GM18858 (cell line): ENCODE data around the gene FRMPD1.

Experiments used
- ATAC-seq: cut with Tn5 transposase; IDR thresholded peaks from one replicate; pipeline ENCODE4 v1.9.1; 2021; ENCODE audit not compliant: unreplicated experiment

Gene FRMPD1

GRCh38 chr9:37632479-37632878 is 18.3 kb upstream of the FRMPD1 start:
- no peak for ATAC-seq

- no peak for ATAC-seq
Observed at GRCh38 chr9:37635808-37636207, 14.9 kb upstream of the FRMPD1 start.

GRCh38 chr9:37636511-37637448 is 14.0 kb upstream of the FRMPD1 start:
- no peak for ATAC-seq

- ATAC-seq = no peak
Observed at GRCh38 chr9:37639109-37639762, 11.5 kb upstream of the FRMPD1 start.

GRCh38 chr9:37639841-37640240 is 10.9 kb upstream of the FRMPD1 start:
- ATAC-seq = no peak

- ATAC-seq = no peak
Observed at GRCh38 chr9:37640246-37640645, 10.5 kb upstream of the FRMPD1 start.

GRCh38 chr9:37641331-37641730 is 9.4 kb upstream of the FRMPD1 start:
- ATAC-seq = no peak

GRCh38 chr9:37643214-37643613 is 7.5 kb upstream of the FRMPD1 start:
- no peak for ATAC-seq

GRCh38 chr9:37645903-37646506 is 4.7 kb upstream of the FRMPD1 start:
- no peak for ATAC-seq

- ATAC-seq = no peak
Observed at GRCh38 chr9:37650299-37650872, 368 bp upstream of the FRMPD1 start.

- no peak for ATAC-seq
Observed at GRCh38 chr9:37652261-37652660, 1.5 kb downstream of the FRMPD1 start.

GRCh38 chr9:37653385-37653784 is 2.6 kb downstream of the FRMPD1 start:
- no peak for ATAC-seq

- no peak for ATAC-seq
Observed at GRCh38 chr9:37656936-37657335, 6.2 kb downstream of the FRMPD1 start.

GRCh38 chr9:37660691-37661090 is 9.9 kb downstream of the FRMPD1 start:
- no peak for ATAC-seq

- ATAC-seq = no peak
Observed at GRCh38 chr9:37663926-37664325, 13.2 kb downstream of the FRMPD1 start.

GRCh38 chr9:37667706-37668105 is 17.0 kb downstream of the FRMPD1 start:
- ATAC-seq = no peak

- no peak for ATAC-seq
Observed at GRCh38 chr9:37668116-37668601, 17.4 kb downstream of the FRMPD1 start.

GRCh38 chr9:37669232-37669631 is 18.5 kb downstream of the FRMPD1 start:
- ATAC-seq = no peak

GRCh38 chr9:37675661-37676060 is 24.9 kb downstream of the FRMPD1 start:
- no peak for ATAC-seq

GRCh38 chr9:37676411-37676830 is 25.7 kb downstream of the FRMPD1 start:
- no peak for ATAC-seq

GRCh38 chr9:37677435-37677834 is 26.7 kb downstream of the FRMPD1 start:
- no peak for ATAC-seq
